ENCODE data around the gene OR2V1.

DNA sequence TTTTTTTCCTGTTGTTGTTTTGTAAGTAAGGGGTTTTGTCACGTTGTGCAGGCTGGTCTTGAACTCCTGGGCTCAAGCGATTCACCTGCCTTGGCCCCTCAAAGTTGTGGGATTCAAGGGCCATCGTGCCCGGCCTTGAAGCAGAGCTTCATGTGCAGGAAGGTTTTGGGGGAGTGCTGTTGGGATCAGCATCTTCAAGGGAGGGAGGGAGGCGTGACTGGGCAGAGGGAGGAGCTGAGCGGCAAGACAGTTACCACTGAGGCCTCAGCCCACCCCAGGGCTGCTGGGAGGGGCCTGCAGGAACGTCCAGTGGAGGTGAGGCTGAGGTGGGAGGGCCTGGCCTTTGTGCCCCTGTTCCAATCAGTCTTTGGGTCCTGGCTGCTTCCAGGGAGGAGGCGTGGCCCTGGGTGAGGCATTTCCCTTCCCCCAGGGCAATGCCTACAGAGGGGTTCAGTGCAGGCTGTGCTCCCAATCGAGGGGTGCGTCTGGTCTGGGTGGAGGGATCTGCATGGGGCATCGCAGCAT is 21.4 kb downstream of the OR2V1 start:
- TF ChIP-seq TAF1 (IDR thresholded peaks at IDR 0.05; ENCODE audit: low read depth, low read length) = no peak
- no peak for TF ChIP-seq POLR2AphosphoS5 (IDR thresholded peaks at IDR 0.05; ENCODE audit: low read depth, low read length)
- no peak for TF ChIP-seq POLR2A (IDR thresholded peaks at IDR 0.05; ENCODE audit: low read depth, low read length)
